ENCODE measurements around the gene SRRM2.

The SRRM2 gene

DNA sequence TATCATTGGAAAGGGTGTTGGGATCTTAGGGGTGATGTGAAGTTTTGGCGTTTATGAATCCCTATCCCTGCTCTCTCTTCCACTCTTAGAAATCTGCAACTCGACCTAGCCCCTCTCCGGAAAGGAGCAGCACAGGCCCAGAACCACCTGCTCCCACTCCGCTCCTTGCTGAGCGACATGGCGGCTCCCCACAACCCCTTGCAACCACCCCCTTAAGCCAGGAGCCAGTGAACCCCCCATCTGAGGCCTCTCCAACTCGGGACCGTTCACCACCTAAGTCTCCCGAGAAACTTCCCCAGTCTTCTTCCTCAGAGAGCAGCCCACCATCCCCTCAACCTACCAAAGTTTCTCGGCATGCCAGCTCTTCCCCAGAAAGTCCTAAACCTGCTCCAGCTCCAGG lies 9.0 kb downstream of the SRRM2 start:
- no peak for DNase-seq (ENCODE audit: extremely low read depth in 1 of 2, low read depth in 1 of 2)

DNA sequence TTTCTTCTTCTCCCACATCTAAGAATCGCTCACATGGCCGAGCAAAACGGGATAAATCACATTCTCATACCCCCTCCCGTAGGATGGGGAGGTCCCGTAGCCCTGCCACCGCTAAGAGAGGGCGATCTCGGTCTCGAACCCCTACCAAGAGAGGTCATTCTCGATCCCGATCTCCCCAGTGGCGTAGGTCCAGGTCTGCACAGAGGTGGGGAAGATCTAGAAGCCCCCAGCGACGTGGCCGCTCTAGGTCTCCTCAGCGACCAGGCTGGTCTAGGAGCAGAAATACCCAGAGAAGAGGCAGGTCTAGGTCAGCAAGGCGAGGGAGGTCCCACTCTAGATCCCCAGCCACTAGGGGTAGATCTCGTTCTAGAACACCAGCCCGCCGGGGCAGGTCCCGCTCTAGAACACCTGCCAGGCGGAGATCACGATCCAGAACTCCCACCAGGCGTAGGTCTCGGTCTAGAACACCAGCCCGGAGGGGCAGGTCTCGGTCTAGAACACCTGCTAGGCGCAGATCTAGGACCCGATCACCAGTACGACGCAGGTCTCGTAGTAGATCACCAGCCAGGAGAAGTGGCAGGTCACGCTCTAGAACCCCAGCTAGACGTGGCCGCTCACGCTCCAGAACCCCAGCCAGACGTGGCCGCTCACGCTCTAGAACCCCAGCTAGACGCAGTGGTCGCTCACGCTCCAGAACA lies 9.6 kb downstream of the SRRM2 start:
- no peak for DNase-seq (ENCODE audit: extremely low read depth in 1 of 2, low read depth in 1 of 2)

DNA sequence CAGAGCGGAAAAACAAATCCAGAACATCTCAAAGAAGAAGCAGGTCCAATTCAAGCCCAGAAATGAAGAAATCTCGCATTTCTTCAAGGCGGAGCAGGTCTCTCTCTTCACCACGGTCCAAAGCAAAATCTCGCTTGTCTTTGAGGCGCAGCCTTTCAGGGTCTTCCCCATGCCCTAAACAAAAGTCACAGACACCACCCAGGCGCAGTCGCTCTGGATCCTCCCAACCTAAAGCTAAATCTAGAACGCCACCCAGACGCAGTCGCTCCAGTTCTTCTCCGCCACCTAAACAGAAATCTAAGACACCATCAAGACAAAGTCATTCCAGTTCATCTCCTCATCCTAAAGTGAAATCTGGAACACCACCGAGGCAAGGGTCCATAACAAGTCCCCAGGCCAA lies 10.3 kb downstream of the SRRM2 start:
- no peak for DNase-seq (ENCODE audit: extremely low read depth in 1 of 2, low read depth in 1 of 2)

DNA sequence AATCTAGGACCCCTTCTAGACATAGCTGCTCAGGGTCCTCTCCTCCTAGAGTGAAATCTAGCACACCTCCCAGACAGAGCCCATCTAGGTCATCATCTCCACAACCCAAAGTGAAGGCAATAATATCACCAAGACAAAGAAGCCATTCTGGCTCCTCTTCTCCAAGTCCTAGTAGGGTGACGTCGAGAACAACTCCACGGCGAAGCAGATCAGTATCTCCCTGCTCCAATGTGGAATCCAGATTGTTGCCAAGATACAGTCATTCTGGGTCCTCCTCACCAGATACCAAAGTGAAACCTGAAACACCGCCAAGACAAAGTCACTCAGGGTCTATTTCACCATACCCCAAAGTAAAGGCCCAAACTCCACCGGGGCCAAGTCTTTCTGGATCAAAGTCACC lies 10.7 kb downstream of the SRRM2 start:
- no peak for DNase-seq (ENCODE audit: extremely low read depth in 1 of 2, low read depth in 1 of 2)

DNA sequence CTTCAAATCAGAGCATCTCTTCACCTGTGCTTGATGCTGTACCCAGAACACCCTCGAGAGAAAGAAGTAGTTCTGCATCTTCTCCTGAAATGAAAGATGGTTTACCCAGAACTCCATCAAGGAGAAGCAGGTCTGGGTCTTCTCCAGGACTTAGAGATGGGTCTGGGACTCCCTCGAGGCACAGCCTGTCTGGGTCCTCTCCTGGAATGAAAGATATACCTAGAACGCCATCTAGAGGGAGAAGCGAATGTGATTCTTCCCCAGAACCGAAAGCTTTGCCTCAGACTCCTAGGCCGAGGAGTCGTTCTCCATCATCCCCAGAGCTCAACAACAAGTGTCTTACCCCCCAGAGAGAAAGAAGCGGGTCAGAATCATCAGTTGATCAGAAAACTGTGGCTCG lies 12.3 kb downstream of the SRRM2 start:
- DNase-seq (ENCODE audit: extremely low read depth in 1 of 2, low read depth in 1 of 2): no peak

DNA sequence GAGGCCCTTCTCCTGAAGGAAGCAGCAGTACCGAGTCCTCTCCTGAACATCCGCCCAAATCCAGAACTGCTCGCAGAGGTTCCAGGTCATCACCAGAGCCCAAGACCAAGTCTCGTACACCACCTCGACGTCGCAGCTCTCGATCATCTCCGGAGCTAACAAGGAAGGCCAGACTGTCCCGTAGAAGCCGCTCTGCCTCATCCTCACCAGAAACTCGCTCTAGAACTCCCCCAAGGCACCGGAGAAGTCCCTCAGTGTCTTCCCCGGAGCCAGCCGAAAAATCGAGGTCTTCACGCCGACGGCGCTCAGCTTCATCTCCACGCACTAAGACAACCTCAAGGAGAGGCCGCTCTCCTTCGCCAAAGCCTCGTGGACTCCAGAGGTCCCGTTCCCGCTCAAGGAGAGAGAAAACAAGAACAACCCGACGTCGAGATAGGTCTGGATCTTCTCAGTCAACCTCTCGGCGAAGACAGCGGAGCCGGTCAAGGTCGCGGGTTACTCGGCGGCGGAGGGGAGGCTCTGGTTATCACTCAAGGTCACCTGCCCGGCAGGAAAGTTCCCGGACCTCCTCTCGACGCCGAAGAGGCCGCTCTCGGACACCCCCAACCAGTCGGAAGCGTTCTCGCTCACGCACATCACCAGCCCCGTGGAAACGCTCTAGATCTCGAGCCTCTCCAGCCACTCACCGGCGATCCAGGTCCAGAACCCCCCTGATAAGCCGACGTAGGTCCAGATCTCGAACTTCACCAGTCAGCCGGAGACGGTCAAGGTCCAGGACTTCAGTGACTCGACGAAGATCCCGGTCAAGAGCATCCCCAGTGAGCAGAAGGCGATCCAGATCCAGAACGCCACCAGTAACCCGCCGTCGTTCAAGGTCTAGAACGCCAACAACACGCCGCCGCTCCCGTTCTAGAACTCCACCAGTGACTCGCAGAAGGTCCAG lies 13.3 kb downstream of the SRRM2 start:
- DNase-seq (ENCODE audit: extremely low read depth in 1 of 2, low read depth in 1 of 2): no peak

DNA sequence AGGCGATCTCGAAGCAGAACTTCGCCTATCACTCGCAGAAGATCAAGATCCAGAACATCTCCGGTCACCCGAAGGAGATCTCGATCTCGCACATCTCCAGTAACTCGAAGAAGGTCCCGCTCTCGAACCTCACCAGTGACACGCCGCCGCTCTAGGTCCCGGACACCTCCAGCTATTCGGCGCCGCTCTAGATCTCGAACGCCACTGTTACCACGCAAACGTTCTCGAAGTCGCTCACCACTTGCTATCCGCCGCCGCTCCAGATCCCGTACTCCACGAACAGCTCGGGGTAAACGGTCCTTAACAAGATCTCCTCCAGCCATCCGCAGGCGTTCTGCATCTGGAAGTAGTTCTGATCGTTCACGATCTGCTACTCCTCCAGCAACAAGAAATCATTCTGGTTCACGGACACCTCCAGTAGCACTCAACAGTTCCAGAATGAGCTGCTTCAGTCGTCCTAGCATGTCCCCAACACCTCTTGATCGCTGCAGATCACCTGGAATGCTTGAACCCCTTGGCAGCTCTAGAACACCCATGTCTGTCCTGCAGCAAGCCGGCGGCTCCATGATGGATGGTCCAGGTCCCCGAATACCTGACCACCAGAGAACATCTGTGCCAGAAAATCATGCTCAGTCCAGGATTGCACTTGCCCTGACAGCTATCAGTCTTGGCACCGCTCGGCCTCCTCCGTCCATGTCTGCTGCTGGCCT lies 14.1 kb downstream of the SRRM2 start:
- no peak for DNase-seq (ENCODE audit: extremely low read depth in 1 of 2, low read depth in 1 of 2)

DNA sequence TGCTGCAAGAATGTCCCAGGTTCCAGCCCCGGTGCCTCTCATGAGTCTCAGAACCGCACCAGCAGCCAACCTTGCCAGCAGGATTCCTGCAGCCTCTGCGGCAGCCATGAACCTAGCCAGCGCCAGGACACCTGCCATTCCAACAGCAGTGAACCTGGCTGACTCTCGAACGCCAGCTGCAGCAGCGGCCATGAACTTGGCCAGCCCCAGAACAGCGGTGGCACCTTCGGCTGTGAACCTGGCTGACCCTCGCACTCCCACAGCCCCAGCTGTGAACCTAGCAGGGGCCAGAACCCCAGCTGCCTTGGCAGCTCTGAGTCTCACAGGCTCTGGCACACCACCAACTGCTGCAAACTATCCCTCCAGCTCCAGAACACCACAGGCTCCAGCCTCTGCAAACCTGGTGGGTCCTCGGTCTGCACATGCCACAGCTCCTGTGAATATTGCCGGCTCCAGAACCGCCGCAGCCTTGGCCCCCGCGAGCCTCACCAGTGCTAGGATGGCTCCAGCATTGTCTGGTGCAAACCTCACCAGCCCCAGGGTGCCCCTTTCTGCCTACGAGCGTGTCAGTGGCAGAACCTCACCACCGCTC lies 14.8 kb downstream of the SRRM2 start:
- no peak for DNase-seq (ENCODE audit: extremely low read depth in 1 of 2, low read depth in 1 of 2)

DNA sequence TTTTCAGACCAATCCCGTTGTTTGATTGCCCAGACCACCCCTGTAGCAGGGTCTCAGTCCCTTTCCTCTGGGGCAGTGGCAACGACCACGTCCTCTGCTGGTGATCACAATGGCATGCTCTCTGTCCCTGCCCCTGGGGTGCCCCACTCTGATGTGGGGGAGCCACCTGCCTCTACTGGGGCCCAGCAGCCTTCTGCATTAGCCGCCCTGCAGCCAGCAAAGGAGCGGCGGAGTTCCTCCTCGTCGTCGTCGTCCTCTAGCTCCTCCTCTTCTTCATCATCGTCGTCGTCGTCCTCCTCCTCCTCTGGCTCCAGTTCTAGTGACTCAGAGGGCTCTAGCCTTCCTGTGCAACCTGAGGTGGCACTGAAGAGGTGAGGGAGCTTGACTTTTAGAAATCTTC lies 15.5 kb downstream of the SRRM2 start:
- no peak for DNase-seq (ENCODE audit: extremely low read depth in 1 of 2, low read depth in 1 of 2)

DNA sequence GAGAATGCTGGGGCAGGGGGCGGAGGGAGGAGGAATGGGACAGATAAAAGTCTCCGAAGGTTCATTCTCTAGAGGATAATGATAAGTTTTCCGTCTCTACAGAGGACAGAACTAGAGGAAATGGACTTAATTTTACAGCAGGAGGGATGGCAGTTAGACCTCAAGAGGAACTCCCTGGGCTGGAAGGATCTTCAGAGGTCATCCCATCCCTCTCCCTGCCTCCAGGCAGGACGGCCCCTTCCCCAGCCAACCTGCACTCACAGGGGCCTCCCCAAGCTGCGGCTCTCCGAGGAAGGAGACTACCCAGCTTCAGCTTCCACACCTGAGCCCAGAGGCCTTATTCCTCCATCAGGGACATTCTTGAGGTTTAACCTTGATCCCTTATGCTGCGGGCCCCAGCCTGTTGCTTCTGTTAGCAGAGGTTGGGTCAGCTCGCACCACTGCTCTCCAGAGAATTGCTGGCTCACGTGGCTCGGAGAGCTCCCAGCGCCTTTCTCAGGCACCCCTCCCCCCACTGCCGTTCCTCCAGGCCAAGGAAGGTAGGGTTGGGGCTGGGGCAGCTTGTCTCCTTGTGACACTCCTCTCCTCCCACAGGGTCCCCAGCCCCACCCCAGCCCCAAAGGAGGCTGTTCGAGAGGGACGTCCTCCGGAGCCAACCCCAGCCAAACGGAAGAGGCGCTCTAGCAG lies 16.1 kb downstream of the SRRM2 start:
- no peak for DNase-seq (ENCODE audit: extremely low read depth in 1 of 2, low read depth in 1 of 2)

DNA sequence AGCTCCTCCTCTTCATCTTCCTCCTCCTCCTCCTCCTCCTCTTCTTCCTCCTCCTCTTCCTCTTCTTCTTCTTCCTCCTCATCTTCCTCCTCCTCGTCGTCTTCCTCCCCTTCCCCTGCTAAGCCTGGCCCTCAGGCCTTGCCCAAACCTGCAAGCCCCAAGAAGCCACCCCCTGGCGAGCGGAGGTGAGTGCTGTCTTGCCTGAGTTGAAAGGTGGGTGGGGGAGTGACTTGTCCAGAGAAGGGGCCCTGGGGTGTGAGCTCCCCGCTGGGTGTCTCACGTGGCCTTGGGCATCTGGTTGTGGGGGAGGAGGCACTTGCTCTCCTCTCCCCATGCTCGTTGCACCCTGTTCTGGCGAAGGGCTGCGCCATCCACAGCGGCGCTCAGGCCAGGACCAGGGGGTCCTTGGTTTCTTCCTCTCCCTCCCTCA lies 16.7 kb downstream of the SRRM2 start:
- no peak for DNase-seq (ENCODE audit: extremely low read depth in 1 of 2, low read depth in 1 of 2)

DNA sequence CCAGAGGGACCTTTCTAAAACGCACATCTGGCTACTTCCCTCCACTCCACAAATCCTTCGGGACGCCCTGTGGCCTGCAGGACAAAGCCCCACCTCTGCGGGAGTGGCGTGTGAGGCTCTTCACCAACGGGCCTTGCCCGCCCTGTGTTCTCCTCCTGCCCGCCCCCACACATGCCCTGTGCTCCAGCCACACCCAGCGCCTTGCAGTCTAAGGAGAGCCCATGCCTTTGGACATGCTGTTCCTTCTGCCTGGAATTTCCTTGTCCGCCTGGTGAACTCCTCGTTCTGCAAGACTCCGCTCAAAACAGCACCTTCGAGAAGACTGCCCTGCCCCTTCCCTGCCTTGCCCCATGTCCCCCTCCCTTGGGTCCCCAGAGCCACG lies 17.2 kb downstream of the SRRM2 start:
- DNase-seq (ENCODE audit: extremely low read depth in 1 of 2, low read depth in 1 of 2): no peak

DNA sequence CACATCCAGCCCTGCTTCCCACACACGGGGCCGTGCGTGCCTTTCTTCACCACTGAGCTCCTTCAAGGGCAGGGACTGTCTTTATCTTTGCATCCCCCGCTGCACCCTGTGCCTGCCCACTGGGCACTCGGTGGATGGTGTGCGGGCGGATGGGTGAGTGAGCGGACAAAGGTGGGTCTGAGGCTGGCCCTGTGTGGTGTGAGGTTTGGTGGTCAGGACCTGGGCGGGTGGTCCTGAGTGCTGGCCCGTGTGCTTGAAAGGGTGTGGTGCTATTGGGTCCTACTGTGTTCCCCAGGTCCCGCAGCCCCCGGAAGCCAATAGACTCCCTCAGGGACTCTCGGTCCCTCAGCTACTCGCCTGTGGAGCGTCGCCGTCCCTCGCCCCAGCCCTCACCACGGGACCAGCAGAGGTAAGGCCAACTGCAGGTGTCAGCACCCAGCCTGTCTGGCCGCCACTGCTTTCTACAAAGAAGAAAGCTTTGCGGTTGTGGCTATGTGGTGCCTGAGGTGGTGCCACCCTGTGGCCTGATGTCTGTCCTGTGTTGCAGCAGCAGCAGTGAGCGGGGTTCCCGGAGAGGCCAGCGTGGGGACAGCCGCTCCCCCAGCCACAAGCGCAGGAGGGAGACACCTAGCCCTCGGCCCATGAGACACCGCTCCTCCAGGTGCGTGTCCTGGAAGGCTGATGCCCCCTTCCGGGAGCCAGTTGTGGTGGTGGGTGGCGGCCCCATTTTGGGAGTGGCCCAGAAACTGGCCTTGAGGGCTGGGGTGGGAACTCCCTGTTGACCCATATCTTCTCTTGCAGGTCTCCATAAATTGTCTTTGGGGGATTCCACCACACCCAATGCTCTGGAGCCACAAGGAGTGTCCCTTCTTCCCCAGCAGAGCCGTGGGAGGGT lies 17.9 kb downstream of the SRRM2 start:
- DNase-seq (ENCODE audit: extremely low read depth in 1 of 2, low read depth in 1 of 2): no peak

DNA sequence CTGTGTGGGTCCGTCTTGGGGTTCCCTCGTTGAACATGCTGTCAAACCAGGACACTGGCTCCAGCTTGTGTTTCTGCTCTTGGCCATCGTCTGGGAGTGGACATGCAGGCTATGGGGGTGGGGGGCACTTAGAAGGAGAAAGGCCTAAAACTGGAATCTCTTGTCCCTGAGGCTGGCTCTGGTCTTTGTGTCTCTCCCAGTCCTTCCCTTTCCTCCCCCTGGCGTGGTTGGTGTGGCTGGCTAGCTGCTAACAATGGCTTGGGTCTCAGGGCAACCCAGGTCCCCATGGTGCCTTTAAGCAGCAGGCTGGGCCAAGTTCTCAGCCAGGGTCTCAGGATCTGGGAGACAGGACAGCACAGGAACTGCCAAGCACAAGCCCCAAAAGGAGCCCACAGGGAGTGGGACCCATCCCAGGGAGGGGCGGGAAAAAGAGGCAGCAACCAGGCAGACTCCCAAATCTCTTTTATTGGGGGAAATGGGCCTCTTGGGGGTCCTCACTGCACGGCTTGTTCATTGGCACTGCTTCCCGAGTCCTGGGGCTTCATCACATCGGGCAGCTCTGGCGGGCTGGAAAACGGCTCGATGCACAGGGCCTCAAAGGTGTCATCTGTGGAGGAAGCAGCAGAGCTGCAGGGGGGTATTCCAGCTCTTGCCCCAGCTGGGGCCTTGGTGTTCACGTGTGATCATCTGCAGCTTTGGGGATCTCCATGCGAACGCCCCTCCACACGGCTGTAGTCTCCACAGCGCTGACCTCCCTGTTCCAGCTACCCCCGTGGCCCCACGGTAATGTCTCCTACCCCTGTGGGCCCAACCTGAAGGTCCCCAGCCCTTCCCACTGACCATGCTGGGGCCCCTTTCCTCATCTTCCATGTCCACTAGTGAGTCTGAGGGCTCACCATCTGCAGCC lies 19.3 kb downstream of the SRRM2 start:
- no peak for DNase-seq (ENCODE audit: extremely low read depth in 1 of 2, low read depth in 1 of 2)

DNA sequence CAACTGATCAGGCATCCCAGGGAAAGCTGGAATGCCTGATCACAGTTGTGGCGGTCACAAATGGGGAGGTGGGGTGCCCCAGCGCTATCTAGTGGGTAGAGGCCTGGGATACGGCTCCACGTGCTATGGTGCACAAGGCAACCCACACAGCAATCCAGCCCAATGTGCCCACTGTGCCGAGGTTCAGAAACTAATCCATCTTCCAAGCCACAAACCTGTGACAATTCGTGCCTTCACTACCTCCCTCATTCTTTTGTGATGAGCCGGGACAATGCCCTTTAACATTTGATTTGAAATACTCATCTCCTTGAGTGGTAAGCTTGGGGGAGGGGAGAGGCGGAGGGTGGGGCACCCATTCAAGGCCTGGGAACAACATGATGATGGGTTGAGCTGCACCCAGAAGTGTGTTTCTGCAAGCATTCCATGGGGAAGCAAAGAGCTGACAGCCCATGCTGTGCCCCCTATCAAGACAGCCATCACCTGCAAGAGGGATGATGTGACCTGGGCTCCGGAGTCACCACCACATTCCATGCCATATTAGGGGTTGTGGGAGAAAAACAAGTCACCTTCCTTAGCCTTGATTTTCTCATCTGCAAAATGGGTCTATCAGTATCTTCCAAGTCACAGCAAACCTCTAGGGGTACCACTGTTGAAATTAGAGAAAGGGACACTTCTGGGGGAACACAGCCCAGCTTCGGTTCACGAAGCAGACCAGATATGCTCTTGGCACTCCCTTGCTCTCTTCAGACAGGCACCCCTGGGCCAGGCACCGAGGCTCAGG lies 20.9 kb downstream of the SRRM2 start:
- no peak for DNase-seq (ENCODE audit: extremely low read depth in 1 of 2, low read depth in 1 of 2)

DNA sequence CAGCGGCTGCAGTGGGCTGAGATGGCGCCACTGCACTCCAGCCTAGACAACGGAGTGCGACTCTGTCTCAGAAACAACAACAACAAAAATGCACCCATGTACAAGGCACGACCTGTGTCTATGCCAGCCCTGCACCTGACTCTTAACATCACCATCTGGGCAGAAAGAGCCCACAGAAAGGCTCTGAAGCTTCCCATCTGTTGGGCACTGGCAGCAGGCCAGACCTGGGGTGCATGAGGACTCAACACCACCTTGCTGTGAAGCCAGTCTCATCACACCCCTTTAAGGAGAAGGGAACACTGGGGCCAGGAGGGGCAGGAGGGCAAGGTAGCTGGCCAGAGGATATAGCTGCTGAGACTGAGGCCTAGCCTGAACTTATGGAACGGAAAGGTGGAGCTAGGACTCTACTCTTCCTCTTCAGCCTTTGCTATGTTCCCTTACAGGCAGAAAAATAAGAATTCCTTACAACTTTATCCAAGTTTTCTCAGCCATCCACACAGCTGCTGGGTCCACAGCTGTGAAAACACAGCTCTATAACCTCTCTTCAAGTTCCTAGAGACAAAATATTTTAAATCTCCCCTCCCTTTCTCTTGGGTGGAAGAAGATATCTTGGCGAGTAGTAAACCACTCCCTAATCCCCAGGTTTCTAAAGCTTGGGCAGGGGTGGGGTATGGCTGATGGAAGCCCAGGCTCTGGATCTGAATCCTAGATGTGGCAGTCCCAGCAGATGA lies 21.9 kb downstream of the SRRM2 start:
- DNase-seq (ENCODE audit: extremely low read depth in 1 of 2, low read depth in 1 of 2): no peak

DNA sequence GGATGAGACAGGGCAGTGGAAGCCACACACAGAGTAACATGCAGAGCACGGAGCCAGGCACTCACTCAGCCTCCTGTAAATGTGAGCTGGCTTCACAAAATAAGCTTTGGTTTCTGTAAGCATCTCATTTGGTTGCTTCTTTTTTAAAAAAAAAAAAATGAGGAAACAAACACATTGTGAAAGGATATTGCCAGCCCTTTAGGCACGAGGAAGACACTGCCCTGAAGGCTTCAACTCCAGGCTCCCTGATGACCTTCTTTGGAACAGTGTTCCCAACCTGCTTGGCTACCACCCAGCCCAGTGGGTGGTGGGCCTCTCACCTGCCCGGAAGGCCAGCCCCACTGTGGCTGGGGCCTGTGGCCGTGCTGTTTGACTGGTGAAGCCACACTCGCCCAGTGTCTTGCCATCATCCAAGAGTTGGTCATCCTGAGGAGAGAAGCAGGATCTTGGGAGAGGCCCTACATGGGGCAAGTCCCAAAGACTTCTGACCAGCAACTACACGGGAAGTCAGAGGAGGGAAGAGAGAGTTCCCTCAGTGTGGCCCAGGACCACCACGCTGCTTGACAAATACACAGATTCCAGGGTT lies 22.8 kb downstream of the SRRM2 start:
- no peak for DNase-seq (ENCODE audit: extremely low read depth in 1 of 2, low read depth in 1 of 2)

Data from activated CD8-positive, alpha-beta memory T cell treated with anti-CD3 and anti-CD28 coated beads for 1 hour (primary cell).